Measurements from ENCODE around the gene SYNCRIP. TPM values are rescaled to one million over a fixed set of nuclear protein-coding genes. Genes with fewer than 3 reads are reported as not detected.

SYNCRIP gene
- total and polyA plus RNA-seq, 2 of the 13 experiments (the other 11 are each of a cell fraction or from before 2014, with no cell fraction given), result 8.1 to 112 TPM

DNA sequence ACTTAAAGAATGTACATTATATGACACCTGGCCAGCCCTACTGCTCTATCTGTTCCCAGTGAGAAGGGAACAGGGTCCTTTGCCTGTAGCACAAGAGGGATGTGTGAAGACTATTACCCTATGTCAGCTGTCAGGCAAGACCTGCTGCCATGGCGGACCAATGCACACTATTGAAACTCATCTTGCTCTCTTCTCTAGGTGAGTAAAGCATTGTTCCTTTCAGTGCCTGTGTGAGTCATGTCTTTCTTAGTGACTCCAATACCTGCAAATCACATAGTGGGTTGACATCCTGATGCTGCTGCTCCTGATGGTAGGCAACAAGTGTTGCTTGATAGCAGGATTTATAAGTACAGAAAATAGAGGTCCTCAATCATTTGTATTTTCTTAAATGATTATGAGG lies 48.8 kb upstream of the SYNCRIP start:
- 33% methylated on average over 1 of the region's 1 CpG for WGBS (ENCODE audit: low lambda C conversion rate)
- no peaks in the 10 kb centered on the region for H3K36me3 ChIP-seq (replicated peaks in 1 of 2; ENCODE audit: control insufficient read depth in 1 of 2, insufficient read depth in 2 of 2, low read length in 2 of 2)

More for the DNA sequence above, 48.8 kb upstream of the SYNCRIP start:
- TF ChIP-seq ZBTB4 (CRISPR knock-in tag; IDR thresholded peaks at IDR 0.05; ENCODE audit: borderline replicate concordance), result no peak
- no peak for TF ChIP-seq SCMH1 (CRISPR knock-in tag; IDR thresholded peaks at IDR 0.05; ENCODE audit: borderline replicate concordance)
- TF ChIP-seq ZNF546 (CRISPR knock-in tag; conservative IDR thresholded peaks at IDR 0.05), result no peak
- TF ChIP-seq, protein P1, sequence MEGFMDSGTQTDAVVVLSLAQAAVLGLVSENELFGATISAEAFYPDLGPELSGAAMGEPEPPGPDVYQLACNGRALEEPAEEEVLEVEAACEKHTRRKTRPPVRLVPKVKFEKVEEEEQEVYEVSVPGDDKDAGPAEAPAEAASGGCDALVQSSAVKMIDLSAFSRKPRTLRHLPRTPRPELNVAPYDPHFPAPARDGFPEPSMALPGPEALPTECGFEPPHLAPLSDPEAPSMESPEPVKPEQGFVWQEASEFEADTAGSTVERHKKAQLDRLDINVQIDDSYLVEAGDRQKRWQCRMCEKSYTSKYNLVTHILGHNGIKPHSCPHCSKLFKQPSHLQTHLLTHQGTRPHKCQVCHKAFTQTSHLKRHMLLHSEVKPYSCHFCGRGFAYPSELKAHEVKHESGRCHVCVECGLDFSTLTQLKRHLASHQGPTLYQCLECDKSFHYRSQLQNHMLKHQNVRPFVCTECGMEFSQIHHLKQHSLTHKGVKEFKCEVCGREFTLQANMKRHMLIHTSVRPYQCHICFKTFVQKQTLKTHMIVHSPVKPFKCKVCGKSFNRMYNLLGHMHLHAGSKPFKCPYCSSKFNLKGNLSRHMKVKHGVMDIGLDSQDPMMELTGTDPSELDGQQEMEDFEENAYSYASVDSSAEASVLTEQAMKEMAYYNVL (CRISPR knock-in tag; IDR thresholded peaks at IDR 0.05; ENCODE audit: borderline replicate concordance), result no peak
- no peak for TF ChIP-seq HOXA9 (CRISPR knock-in tag; IDR thresholded peaks at IDR 0.05; ENCODE audit: borderline replicate concordance)
- no peak for TF ChIP-seq POLR2G (IDR thresholded peaks at IDR 0.05; ENCODE audit: low read depth, low read length)
- no peak for TF ChIP-seq KLF12 (CRISPR knock-in tag; IDR thresholded peaks at IDR 0.05; ENCODE audit: borderline replicate concordance)
- TF ChIP-seq KLF15 (CRISPR knock-in tag; IDR thresholded peaks at IDR 0.05; ENCODE audit: borderline replicate concordance), result no peak
- no peak for TF ChIP-seq AKAP8 (CRISPR knock-in tag; IDR thresholded peaks at IDR 0.05)
- TF ChIP-seq SMYD3 (CRISPR knock-in tag; IDR thresholded peaks at IDR 0.05), result no peak
- no peak for TF ChIP-seq ZNF468 (CRISPR knock-in tag; IDR thresholded peaks at IDR 0.05)
- TF ChIP-seq, protein P2, sequence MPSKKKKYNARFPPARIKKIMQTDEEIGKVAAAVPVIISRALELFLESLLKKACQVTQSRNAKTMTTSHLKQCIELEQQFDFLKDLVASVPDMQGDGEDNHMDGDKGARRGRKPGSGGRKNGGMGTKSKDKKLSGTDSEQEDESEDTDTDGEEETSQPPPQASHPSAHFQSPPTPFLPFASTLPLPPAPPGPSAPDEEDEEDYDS (CRISPR knock-in tag; IDR thresholded peaks at IDR 0.05), result no peak
- no peak for TF ChIP-seq RELA (CRISPR knock-in tag; IDR thresholded peaks at IDR 0.05)
- TF ChIP-seq CEBPG (CRISPR knock-in tag; IDR thresholded peaks at IDR 0.05), result no peak
- no peaks in the 10 kb centered on the region for H4K20me1 ChIP-seq (ENCODE audit: insufficient read depth, low read length)
- ChIA-PET CTCF (ENCODE audit: low intra/inter-chr PET ratio, low total read pairs) (no interaction called here), POLR2A (no interaction called here)
- peaks cover 0 to 5% of the 10 kb centered on the region in 2 experiments; a peak in 1 of 5 replicates for H3K27me3 ChIP-seq (ENCODE audit: control insufficient read depth in 1 of 2, insufficient read depth in 2 of 2, low read length in 2 of 2)
- H2AFZ ChIP-seq (ENCODE audit: low read length), result no peak overlapping the region
- H3K9ac ChIP-seq (ENCODE audit: insufficient read depth, low read depth, low read length), result no peak overlapping the region
- no peak overlapping the region for H3K4me2 ChIP-seq (ENCODE audit: low read depth, low read length)
- H3K27ac ChIP-seq (ENCODE audit: extremely low read length, insufficient read depth, low read length), result no peak overlapping the region
- no peaks in the 10 kb centered on the region for H3K9me3 ChIP-seq (ENCODE audit: low read length)
- FAIRE-seq (no peak), DNase-seq (ENCODE audit: low spot score) (no peak), ATAC-seq (no peak)
- BruUV-seq (replicated peaks), result no TSS peak
- no peaks in the 10 kb centered on the region for H3K79me2 ChIP-seq (ENCODE audit: insufficient read depth, low read length)
- no peak overlapping the region for H3K4me3 ChIP-seq (replicated peaks in 1 of 3; ENCODE audit: insufficient read depth in 1 of 3, low read depth in 2 of 3, low read length in 3 of 3)
- H3K4me1 ChIP-seq (ENCODE audit: insufficient read depth, low read length), result no peaks in the 10 kb centered on the region
- intact Hi-C loops (cut with micrococcal nuclease; ENCODE audit: unreplicated experiment) (no loop called here), in situ Hi-C loops (cut with HindIII; ENCODE audit: extremely low pct_ligation_motif_present, low pct_unique_long_range_greater_than_20kb) (no loop called here)

Measured in HepG2 (cell line).